ENCODE measurements around the gene LDLRAD4. TPM values are rescaled to one million over a fixed set of nuclear protein-coding genes. Genes with fewer than 3 reads are reported as not detected.

LDLRAD4 gene
- polyA plus RNA-seq, 1 of the 3 experiments (the other 2 are of a cell fraction): 0.16 TPM

DNA sequence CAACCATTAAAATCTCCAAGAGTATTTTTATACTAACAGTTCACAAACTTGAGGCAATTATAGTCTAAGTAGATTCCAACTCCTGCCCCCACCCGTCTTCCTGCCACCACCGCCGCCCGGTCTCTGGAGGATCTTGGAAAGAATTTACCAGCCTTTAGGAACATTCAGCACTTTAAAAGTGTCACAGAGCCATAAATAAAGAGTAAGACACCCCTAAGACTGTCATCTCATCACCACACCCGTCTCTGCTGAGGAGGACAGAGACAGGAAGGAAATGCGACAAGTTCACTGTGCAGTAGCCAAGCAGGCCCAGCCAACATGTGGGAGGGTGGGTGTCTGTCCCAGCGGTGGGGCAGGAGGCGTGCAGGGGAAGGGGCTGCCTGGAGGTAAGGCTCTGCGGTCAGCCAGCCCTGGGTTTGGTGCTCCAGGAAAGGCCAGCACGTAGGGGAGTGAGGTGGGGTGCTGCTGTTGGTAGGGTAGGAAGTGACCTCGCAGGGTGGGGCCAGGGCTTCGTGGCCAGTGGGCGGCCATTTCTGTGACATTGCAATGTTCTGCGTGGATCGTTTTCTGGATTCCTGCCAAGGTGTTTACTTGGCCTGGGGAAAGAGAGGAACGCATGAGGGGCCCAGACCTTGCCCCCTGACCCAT is 396.2 kb downstream of the LDLRAD4 start:
- H3K27ac ChIP-seq (ENCODE audit: low read depth in 2 of 2, low read length in 1 of 2): no peak overlapping the region
- ChIA-PET CTCF (interaction anchor here (0.7 to 1.9 kb wide), 6 partner anchors 9 to 57 kb away, joined by 3 to 6 read pairs (median 4); no protein-coding TSS in a partner anchor), POLR2A (no interaction called here)
- TF ChIP-seq USF1 (IDR thresholded peaks at IDR 0.05; ENCODE audit: borderline replicate concordance, low read depth) (no peak), POLR2AphosphoS5 (IDR thresholded peaks at IDR 0.05; ENCODE audit: low read depth, low read length) (no peak), EP300 (IDR thresholded peaks at IDR 0.05; ENCODE audit: borderline replicate concordance in 1 of 2, low read depth in 1 of 2, low read length in 1 of 2) (no peak)
- TF ChIP-seq, protein P1, sequence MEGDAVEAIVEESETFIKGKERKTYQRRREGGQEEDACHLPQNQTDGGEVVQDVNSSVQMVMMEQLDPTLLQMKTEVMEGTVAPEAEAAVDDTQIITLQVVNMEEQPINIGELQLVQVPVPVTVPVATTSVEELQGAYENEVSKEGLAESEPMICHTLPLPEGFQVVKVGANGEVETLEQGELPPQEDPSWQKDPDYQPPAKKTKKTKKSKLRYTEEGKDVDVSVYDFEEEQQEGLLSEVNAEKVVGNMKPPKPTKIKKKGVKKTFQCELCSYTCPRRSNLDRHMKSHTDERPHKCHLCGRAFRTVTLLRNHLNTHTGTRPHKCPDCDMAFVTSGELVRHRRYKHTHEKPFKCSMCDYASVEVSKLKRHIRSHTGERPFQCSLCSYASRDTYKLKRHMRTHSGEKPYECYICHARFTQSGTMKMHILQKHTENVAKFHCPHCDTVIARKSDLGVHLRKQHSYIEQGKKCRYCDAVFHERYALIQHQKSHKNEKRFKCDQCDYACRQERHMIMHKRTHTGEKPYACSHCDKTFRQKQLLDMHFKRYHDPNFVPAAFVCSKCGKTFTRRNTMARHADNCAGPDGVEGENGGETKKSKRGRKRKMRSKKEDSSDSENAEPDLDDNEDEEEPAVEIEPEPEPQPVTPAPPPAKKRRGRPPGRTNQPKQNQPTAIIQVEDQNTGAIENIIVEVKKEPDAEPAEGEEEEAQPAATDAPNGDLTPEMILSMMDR (IDR thresholded peaks at IDR 0.05): no peak
- no peak for DNase-seq
- H3K79me2 ChIP-seq (ENCODE audit: insufficient read depth): no peaks in the 10 kb centered on the region
- no peak overlapping the region for H3K4me3 ChIP-seq (ENCODE audit: low read depth in 2 of 2, low read length in 1 of 2)
- H3K27me3 ChIP-seq (ENCODE audit: insufficient read depth): no peaks in the 10 kb centered on the region
- H3K4me1 ChIP-seq (ENCODE audit: control insufficient read depth in 1 of 2, insufficient read depth in 2 of 2, low read depth in 1 of 2, low read length in 1 of 2): peaks cover 10 to 24% of the 10 kb centered on the region in 2 experiments; a peak in 2 of 4 replicates
- WGBS (ENCODE audit: low lambda C conversion rate): 73% methylated on average over 14 of the region's 16 CpGs
- no peak overlapping the region for H2AFZ ChIP-seq (ENCODE audit: low read depth)
- no peaks in the 10 kb centered on the region for H3F3A ChIP-seq (replicated peaks; ENCODE audit: insufficient read depth)
- H3K9me3 ChIP-seq: no peaks in the 10 kb centered on the region
- no peaks in the 10 kb centered on the region for H3K9me2 ChIP-seq
- H3K36me3 ChIP-seq (replicated peaks in 1 of 2; ENCODE audit: control insufficient read depth in 1 of 2, insufficient read depth in 2 of 2, low read length in 1 of 2): no peaks in the 10 kb centered on the region
- no peaks in the 10 kb centered on the region for H4K20me1 ChIP-seq (ENCODE audit: insufficient read depth)
- no peak overlapping the region for H3K4me2 ChIP-seq
- H3K9ac ChIP-seq: no peak overlapping the region

GRCh38 chr18:13615432-13615861 is 396.9 kb downstream of the LDLRAD4 start:
- Histone ChIP-seq H3K79me2 (ENCODE audit: insufficient read depth) (no peaks in the 10 kb centered on the region), H2AFZ (ENCODE audit: low read depth) (no peak overlapping the region), H3K27ac (ENCODE audit: low read depth in 2 of 2, low read length in 1 of 2) (no peak overlapping the region), H3F3A (replicated peaks; ENCODE audit: insufficient read depth) (no peaks in the 10 kb centered on the region), H3K4me1 (ENCODE audit: control insufficient read depth in 1 of 2, insufficient read depth in 2 of 2, low read depth in 1 of 2, low read length in 1 of 2) (peaks cover 8 to 23% of the 10 kb centered on the region in 2 experiments; a peak in 2 of 4 replicates), H3K4me2 (no peak overlapping the region), H3K9me3 (no peaks in the 10 kb centered on the region), H3K9ac (no peak overlapping the region), H3K36me3 (replicated peaks in 1 of 2; ENCODE audit: control insufficient read depth in 1 of 2, insufficient read depth in 2 of 2, low read length in 1 of 2) (no peaks in the 10 kb centered on the region), H4K20me1 (ENCODE audit: insufficient read depth) (no peaks in the 10 kb centered on the region), H3K27me3 (ENCODE audit: insufficient read depth) (no peaks in the 10 kb centered on the region), H3K9me2 (no peaks in the 10 kb centered on the region), H3K4me3 (ENCODE audit: low read depth in 2 of 2, low read length in 1 of 2) (no peak overlapping the region)
- TF ChIP-seq SMC3 (IDR thresholded peaks at IDR 0.05; ENCODE audit: low read depth, low read length) (no peak), RXRA (IDR thresholded peaks at IDR 0.05; ENCODE audit: borderline replicate concordance, low read depth) (no peak), RFX5 (IDR thresholded peaks at IDR 0.05; ENCODE audit: low read length) (no peak), MAX (IDR thresholded peaks at IDR 0.05; ENCODE audit: low read depth) (no peak), MEF2A (IDR thresholded peaks at IDR 0.05; ENCODE audit: borderline replicate concordance, low read depth) (no peak), ZBTB33 (IDR thresholded peaks at IDR 0.05; ENCODE audit: borderline replicate concordance, low read depth) (no peak), GABPA (IDR thresholded peaks at IDR 0.05; ENCODE audit: low read depth) (no peak), SIN3A (IDR thresholded peaks at IDR 0.05; ENCODE audit: borderline replicate concordance, low read depth, low read length) (no peak), TEAD4 (IDR thresholded peaks at IDR 0.05; ENCODE audit: borderline replicate concordance, insufficient read depth) (no peak)
- TF ChIP-seq, protein P2, sequence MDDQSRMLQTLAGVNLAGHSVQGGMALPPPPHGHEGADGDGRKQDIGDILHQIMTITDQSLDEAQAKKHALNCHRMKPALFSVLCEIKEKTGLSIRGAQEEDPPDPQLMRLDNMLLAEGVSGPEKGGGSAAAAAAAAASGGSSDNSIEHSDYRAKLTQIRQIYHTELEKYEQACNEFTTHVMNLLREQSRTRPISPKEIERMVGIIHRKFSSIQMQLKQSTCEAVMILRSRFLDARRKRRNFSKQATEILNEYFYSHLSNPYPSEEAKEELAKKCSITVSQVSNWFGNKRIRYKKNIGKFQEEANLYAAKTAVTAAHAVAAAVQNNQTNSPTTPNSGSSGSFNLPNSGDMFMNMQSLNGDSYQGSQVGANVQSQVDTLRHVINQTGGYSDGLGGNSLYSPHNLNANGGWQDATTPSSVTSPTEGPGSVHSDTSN (IDR thresholded peaks at IDR 0.05): no peak
- TF ChIP-seq, protein P3, sequence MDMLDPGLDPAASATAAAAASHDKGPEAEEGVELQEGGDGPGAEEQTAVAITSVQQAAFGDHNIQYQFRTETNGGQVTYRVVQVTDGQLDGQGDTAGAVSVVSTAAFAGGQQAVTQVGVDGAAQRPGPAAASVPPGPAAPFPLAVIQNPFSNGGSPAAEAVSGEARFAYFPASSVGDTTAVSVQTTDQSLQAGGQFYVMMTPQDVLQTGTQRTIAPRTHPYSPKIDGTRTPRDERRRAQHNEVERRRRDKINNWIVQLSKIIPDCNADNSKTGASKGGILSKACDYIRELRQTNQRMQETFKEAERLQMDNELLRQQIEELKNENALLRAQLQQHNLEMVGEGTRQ (IDR thresholded peaks at IDR 0.05; ENCODE audit: borderline replicate concordance, low read depth, low read length): no peak
- TF ChIP-seq, protein P4, sequence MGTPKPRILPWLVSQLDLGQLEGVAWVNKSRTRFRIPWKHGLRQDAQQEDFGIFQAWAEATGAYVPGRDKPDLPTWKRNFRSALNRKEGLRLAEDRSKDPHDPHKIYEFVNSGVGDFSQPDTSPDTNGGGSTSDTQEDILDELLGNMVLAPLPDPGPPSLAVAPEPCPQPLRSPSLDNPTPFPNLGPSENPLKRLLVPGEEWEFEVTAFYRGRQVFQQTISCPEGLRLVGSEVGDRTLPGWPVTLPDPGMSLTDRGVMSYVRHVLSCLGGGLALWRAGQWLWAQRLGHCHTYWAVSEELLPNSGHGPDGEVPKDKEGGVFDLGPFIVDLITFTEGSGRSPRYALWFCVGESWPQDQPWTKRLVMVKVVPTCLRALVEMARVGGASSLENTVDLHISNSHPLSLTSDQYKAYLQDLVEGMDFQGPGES (IDR thresholded peaks at IDR 0.05; ENCODE audit: low read depth, low read length): no peak
- POLR2A ChIA-PET: no interaction called here
- DNase-seq: no peak
- CTCF ChIA-PET: interaction anchor here (1.0 to 1.2 kb wide), 3 partner anchors 9 to 58 kb away, joined by 3 to 6 read pairs (median 3); no protein-coding TSS in a partner anchor
- WGBS (ENCODE audit: low lambda C conversion rate): 72% methylated on average over 8 of the region's 8 CpGs

Measured in SK-N-SH (cell line).